Testis (tissue), 2 donors: ENCODE data around the gene ADISSP.

Experiments
- POLR2A ChIP-seq: fragments of 450-650 bp; IDR thresholded peaks from one replicate; pipeline ENCODE4 v1.6.1; 2017; ENCODE audit warnings: antibody characterized with exemption, mild to moderate bottlenecking, moderate library complexity
- TF ChIP-seq, protein P1 (sequence below), 3 experiments: fragments of 450-650 bp in 2 of 3; fragments of 200-600 bp in 1 of 3; sonication (generic) in 1 of 3; IDR thresholded peaks; one replicate each; pipeline ENCODE4 v1.5.1; 2016 to 2019; ENCODE audit warnings: antibody characterized with exemption in 3 of 3, mild to moderate bottlenecking in 2 of 3, moderate library complexity in 1 of 3

DNA sequence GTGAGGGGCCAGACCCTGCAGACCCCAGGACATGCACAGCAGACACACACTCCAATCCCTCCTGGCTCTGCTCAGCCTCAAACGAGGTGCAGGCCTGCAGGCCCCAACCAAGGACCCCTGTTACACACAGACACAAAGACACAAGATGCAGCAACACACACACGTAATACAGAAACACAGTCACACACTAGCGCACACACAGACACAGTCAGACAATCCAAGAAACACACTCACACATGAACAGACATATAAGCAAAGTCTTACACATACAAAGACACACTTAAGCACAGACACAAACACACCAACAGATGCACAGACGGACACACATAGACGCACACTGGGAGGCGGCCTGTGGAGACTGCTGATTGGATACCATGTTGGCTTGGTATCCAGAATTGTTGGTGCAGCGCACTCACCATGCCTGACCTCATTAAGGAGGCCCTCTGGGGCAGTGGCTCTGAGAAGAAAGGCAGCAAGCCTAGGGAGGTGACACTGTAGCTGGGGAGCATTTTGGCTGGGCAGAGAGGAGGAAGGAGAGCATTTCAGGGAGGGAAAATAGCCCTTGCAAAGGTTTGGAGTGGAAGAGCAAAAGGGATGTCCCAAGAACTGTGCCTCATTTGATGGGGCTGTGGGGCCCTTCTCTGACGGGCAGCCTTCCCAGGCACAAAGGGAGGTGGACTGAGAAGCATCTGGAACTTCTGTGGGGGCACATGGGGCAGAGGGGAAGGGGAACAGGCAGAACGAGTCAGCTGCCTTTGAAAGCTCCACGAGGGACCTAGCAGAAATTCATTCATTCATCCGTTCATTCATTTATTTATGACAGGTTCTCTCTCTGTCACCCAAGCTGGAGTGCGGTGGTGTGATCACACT is 36.5 kb downstream of the ADISSP start:
- TF ChIP-seq, protein P1, sequence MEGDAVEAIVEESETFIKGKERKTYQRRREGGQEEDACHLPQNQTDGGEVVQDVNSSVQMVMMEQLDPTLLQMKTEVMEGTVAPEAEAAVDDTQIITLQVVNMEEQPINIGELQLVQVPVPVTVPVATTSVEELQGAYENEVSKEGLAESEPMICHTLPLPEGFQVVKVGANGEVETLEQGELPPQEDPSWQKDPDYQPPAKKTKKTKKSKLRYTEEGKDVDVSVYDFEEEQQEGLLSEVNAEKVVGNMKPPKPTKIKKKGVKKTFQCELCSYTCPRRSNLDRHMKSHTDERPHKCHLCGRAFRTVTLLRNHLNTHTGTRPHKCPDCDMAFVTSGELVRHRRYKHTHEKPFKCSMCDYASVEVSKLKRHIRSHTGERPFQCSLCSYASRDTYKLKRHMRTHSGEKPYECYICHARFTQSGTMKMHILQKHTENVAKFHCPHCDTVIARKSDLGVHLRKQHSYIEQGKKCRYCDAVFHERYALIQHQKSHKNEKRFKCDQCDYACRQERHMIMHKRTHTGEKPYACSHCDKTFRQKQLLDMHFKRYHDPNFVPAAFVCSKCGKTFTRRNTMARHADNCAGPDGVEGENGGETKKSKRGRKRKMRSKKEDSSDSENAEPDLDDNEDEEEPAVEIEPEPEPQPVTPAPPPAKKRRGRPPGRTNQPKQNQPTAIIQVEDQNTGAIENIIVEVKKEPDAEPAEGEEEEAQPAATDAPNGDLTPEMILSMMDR (IDR thresholded peaks at IDR 0.05) = no peak
- TF ChIP-seq POLR2A = no peak
